NCI-H187 treated with DMSO at 0.1 percent for 48 hours (cell line): ENCODE results near the gene SGK1.
"Not testable (repeated sequence)": the region's sequence is repeated elsewhere in the genome, so short reads cannot be mapped to it uniquely, and the experiment has no call there.

Experiments used
- DNase-seq: peaks from one replicate; lab custom pipeline; 2025; lab: John Stamatoyannopoulos, UW

SGK1 gene

GRCh38 chr6:134328138-134328537 lies 10.2 kb upstream of the SGK1 start:
- no peak for DNase-seq

- DNase-seq: not testable (repeated sequence)
Measured at GRCh38 chr6:134326192-134326591, 8.3 kb upstream of the SGK1 start.

GRCh38 chr6:134324766-134325165 lies 6.9 kb upstream of the SGK1 start:
- no peak for DNase-seq

GRCh38 chr6:134324141-134324540 lies 6.2 kb upstream of the SGK1 start:
- DNase-seq: no peak

GRCh38 chr6:134323698-134324097 lies 5.8 kb upstream of the SGK1 start:
- DNase-seq: no peak

DNA sequence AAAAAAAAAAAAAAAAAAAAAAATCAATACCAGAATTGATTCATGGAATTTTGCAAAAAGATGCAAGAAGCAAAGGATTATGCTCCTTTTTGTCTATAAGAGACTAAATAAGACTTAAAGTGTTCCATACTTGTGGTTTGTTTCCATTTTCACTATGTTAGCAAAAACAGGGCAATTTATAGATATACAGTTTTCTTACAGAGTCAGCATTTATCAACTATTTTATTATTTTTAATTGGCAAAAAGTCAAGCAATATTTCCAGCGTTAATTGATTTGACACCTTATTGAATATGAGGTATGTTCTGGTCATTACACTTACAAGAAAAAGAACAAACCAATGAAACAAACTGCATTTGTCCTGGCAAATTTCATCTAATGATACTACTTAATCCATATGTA lies 5.4 kb upstream of the SGK1 start:
- DNase-seq: no peak

- DNase-seq: no peak
Measured at GRCh38 chr6:134322216-134322615, 4.3 kb upstream of the SGK1 start.

DNA sequence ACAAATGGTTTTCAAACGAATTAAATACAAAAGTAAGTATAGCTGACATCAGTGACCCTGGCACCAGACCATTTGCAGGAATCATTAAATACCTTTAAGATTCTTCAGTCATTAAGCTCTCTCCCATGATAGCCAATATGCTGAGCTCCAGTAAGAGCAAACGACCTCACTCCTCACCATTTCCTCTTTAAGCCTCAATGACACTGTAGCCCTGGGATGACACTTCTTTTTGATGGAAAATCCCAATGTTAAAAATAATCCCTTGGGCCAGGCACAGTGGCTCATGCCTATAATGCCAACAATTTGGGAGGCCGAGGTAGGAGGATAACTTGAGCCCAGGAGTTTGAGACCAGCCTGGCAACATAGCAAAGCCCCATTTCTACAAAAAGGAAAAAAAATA lies 3.3 kb upstream of the SGK1 start:
- no peak for DNase-seq

GRCh38 chr6:134319686-134320085 lies 1.8 kb upstream of the SGK1 start:
- not testable (repeated sequence) for DNase-seq

- no peak for DNase-seq
Measured at GRCh38 chr6:134318974-134319281, 1.0 kb upstream of the SGK1 start.

GRCh38 chr6:134318236-134318973 lies 493 bp upstream of the SGK1 start:
- no peak for DNase-seq

- no peak for DNase-seq
Measured at GRCh38 chr6:134316733-134317431, 1.0 kb downstream of the SGK1 start.

GRCh38 chr6:134315974-134316441 lies 1.9 kb downstream of the SGK1 start:
- no peak for DNase-seq

DNA sequence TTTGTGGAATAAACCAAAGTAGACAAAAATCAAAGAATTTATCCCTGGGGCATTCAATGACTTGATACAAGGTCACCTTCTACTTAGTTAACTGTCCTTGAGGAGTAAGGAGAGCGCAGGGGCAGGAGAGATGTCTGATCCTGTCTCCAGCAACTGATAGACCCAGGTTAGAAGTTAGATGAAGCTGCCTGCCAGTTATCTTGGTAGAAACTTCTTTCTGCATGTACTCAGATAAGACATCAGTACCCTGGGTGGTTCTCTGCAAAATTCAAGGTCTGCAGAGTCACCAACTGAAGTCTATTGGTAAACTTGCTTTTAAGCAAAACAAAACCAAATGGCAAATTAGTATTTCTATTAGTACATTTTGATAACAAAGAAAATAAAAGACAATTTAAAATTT lies 2.7 kb downstream of the SGK1 start:
- DNase-seq: no peak

DNA sequence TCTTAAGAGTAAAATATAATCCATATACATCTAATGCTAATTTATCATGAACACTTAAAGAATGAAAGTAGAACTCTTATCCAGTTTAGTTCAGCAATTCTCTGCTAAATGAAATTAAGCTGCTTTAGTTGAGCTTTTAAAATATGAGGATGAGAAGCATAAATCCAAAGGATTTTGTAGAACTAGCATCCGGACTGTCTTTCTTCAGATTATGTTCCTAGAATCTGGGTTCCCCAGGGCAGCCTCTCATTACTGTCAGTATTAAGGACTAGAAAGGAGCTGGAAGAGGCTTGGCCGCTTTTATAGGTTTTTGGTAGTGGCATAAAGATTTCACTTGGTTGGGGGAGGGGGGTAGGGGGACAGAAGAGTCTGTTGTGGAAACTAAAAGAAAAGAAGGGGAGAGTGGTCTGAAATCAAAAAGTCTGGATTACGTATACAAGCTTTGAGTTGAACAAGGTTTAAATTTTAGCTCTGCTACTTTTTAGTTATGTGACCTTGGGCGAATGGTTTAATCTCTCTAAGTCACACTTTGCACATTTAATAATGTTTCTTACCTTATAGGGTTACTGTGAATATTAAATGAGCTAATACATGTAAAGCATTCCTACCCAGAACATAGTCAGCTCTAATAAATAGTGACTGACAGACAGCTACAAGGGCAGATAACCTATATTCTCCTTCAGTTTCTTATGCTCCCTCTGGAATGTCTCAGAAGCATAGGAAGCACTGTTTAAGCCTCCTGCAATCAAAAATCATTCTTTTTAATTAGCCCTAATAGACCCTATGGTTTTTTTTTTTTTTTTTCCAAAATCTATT lies 3.7 kb downstream of the SGK1 start:
- no peak for DNase-seq

- no peak for DNase-seq
Measured at GRCh38 chr6:134312038-134312660, 5.8 kb downstream of the SGK1 start.

GRCh38 chr6:134310817-134311216 lies 7.1 kb downstream of the SGK1 start:
- DNase-seq: no peak

GRCh38 chr6:134309983-134310605 lies 7.8 kb downstream of the SGK1 start:
- DNase-seq: no peak

GRCh38 chr6:134309227-134309626 lies 8.7 kb downstream of the SGK1 start:
- no peak for DNase-seq

- DNase-seq: no peak
Measured at GRCh38 chr6:134308800-134309199, 9.1 kb downstream of the SGK1 start.

GRCh38 chr6:134307870-134308269 lies 10.0 kb downstream of the SGK1 start:
- DNase-seq: no peak

- DNase-seq: no peak
Measured at GRCh38 chr6:134307075-134307474, 10.8 kb downstream of the SGK1 start.
